GM12872 (cell line): ENCODE data around the gene AQP9.

Source experiments
- CTCF ChIP-seq: IDR thresholded peaks from 3 replicates; pipeline ENCODE4 v1.5.1; 2011; ENCODE audit warnings: low read depth, mild to moderate bottlenecking, low read length, moderate library complexity; ENCODE audit not compliant: insufficient read depth

AQP9 gene

DNA sequence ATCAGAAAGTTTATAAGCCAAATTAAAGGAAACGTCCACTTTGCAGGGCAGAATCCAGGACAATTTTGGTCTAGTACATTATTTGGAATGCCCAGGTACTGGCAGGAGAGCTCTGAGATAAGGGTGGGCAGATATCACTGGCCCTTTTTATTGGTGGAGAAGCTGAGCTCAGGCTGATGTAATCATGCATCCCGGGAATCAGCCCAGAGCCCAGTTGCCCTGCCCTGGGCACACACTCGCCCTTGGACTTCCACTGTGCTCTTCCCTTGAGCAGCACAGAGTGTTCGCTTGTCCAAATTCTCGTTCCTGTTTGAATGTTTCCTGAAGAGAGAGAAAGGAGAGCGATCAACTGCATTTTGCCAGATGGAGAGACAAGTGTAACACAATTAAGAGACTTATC lies 3.7 kb downstream of the AQP9 start:
- no peak for TF ChIP-seq CTCF

- no peak for TF ChIP-seq CTCF
Observed at GRCh38 chr15:58142827-58143461, 4.8 kb downstream of the AQP9 start.

DNA sequence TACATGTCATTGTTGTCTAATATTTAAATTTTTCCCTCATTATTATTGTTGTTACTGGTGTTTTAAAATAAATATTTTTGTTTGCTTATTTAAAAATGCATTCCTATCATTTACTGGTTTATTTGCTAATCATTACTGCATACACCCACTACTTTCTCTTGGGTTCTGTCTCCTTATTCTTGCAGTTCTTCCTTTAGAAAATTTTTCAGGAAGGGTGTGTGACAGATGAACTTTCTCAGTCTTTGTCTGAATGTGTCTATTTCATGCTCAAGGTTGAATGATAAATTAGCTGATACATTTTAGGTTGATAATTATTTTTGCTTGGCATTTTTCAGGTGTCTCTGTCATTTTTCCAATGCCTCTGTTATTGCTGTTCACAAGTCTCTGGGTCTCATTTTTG lies 7.4 kb downstream of the AQP9 start:
- TF ChIP-seq CTCF: no peak

GRCh38 chr15:58146211-58146610 lies 8.0 kb downstream of the AQP9 start:
- no peak for TF ChIP-seq CTCF

DNA sequence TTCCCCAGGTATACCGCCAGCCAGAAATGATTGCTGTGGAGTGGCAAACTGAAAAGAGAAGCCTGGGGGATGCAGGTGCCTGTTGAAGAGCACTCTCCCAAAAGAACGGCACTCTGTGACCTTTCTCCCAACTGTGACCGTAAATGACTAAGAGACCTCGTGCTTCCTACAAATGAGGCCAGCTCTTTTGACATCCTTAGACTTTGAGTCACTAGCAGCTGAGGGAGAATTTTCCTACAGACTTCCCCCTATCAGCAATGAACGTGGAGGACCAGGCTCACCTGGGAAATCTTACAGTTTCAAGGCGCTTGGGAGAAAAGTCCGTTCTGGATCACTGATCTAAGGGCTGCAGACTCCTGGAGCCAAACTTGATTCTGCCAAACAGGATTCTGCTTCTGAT lies 8.6 kb downstream of the AQP9 start:
- no peak for TF ChIP-seq CTCF

DNA sequence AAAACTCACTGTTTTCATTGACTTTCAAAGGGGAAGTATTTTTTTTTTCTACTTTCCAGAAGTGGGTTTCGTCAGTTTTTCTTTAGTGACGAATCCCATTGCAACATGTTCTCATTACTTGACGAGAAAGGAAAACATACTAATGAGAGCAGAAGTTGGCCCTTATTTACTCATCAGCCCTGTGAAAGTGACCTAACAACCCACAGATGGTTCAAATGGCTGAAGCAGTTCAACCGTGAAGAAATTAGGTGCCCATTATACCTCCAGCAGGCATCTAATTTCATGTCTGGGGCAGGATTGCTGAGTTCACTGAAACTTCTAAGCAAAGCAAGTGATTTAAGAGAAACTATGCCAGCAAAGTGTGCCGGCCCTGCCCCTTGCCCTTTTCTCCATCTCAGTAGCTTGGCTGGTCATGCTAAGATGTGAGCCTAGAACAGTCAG lies 9.0 kb downstream of the AQP9 start:
- no peak for TF ChIP-seq CTCF

DNA sequence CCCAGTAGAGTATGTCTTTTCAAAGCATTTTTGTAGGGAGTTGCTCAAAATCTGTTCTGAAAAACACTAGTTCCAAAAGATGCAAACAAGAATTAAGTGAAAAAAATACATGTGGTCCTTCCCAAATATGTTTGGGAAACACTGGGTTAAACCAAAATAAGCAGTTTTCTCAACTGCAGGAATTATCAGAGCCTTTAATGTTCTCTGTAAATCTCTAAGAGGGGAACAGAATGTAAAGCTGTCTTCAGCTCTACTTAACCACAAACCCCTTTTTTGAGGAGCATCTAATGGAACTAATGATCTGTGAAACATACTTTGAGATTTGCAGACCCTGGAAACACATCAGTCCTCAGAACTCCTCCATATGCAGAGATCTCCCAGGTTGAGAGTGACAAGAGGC lies 9.9 kb downstream of the AQP9 start:
- no peak for TF ChIP-seq CTCF
